HTERT RPE-1 (cell line): Measurements from ENCODE around the gene FRY.

ENCODE experiments used
- in situ Hi-C: fragments of 300-500 bp; cut with MboI; formaldehyde crosslinking; loops from 4 replicates; pipeline ENCODE4 v1.14.3; 2020; ENCODE audit warnings: low sequenced_read_pairs

The FRY gene

DNA sequence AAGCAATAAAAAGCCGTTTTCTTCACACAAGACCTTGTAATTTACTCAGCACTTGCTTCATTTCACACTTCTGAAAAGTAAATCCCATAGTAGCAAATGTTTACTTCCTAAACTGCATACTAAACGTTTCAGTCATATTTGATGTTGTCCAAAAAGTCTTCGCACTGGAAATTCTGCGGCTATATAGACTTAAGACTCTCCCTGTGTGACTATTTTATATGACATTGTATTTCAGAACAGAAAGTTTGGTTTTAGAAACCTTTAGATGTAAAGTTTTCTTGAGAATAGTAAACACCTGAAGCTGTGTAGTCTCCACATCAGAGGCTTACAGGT, 254.0 kb downstream of the FRY start:
- in situ Hi-C loops = no loop called here

DNA sequence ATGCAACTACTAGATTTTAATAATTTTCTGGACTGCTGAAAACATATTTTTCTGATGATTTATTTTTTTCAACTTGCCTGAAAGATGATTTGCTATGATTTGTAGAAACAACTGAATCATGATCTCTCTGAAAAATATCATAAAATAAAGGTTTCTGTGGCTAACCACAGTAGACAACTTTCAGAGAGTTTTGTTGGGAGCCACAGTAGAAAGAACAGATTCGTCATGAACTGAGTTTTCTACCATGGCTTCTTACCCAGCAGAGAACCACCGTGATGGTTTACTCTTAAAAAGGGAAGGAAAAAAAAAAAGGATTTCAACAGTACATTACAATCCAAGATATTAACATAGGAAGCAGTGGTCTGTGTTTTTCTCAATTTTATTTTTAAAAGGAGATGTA, 265.6 kb downstream of the FRY start:
- in situ Hi-C loops = no loop called here

DNA sequence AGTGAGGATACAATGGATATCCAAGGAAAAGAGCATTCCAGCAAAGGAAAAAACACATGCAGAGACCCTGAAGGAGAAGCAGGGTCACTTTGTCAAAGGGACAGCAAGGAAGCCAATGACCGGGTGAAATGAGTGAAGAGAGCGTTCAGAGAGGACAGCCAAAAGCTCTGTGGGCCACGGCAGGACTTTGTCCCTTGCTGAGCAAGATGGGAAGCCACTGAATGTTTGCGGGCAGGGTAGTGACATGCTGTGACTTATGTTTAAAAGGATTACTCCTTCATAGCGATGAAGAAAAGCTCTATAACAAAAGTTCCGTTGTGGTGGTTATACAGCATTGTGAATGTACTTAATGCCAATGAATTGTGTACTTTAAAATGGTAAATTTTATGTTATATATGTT, 267.1 kb downstream of the FRY start:
- in situ Hi-C loops = no loop called here

DNA sequence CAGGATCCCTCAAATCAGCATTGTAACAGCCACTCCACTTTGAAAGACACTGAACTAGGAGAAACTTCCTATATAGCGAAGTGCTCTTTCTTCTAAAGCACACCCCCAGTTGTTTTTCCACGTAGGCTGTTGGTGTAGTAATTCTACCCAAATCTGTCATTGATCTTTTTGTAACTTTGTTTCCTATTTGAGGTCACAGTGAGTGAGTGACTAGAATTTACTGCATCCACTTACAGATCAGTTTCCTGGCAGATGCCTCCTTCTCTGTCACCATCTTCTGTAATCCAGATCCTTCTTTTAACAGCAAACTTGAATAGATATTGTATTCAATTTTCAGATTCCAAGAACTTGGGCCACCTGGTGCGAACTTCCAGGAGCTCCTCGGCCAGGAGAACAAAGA, 268.3 kb downstream of the FRY start:
- in situ Hi-C loops = no loop called here

DNA sequence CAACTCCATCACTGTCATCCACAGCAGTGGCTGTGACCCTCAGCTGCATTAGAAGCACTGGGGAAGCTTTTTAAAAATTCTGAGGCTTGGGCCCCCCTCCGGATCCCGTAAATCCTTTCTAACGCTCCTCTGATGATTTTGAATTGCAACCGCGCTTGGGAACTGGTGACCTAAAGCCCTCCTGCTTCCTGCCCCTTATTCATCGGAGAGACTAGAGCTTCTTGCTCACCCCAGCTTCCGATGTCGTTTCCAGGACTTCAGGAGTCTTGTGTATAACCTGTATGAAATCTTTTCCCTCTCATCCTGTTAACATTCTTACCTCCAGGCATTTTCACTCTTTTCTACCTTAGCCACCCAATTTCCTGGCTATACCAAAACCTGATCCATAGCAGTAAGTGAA, 268.8 kb downstream of the FRY start:
- in situ Hi-C loops = no loop called here

DNA sequence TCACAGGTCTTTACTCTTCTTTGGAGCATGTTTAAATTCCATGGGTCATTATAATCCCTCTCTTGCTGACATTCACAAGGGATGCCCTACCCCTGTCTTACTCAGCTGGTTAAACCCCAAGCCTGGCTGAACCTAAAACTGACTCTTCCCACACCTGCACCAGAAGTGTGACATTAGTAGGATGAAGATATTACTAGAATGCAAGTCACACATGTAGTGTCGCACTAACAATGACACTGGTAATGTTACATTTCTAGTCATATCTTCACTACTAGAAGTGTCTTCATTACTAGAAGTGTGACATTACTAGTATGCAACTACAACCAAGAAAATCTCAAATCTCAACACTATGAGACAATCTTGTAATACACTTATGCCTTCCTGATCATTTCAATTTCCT, 269.3 kb downstream of the FRY start:
- in situ Hi-C loops = no loop called here

DNA sequence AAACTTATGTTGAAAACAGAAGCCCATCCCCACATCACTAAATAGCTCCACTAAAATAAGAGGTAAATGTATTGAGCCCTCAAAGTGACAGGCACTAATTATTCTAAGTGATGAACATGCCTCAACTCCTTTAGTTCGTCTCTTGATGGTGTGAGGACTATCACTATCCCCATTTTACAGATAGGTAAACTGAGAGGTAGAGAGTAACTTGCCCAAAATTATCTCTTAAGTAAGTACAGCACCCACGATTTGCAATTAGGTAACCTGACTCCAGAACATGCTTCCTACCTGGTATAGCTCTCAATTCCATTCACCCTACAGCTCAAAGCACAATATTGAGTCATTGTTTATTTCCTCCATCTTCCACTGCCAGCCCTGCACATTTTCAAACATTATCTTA, 270.9 kb downstream of the FRY start:
- in situ Hi-C loops = no loop called here

DNA sequence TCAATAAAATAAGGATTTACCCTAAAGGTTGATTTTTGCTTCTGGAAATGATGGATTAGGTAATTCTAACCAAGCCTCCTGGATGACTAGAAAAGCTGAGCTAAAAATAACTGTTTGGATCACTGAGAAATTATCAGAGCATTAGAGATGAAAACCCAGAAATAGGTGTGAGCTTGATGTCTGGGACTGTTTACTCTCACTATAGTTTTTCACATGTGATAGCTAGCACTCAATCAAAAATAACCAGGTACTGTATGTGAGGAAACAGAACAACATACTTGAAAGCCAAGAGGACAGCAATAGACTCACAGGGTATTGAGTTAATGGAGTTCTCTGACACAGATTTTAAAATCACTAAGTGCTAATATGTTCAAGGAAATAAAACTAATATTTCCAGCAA, 274.1 kb downstream of the FRY start:
- in situ Hi-C loops = no loop called here

DNA sequence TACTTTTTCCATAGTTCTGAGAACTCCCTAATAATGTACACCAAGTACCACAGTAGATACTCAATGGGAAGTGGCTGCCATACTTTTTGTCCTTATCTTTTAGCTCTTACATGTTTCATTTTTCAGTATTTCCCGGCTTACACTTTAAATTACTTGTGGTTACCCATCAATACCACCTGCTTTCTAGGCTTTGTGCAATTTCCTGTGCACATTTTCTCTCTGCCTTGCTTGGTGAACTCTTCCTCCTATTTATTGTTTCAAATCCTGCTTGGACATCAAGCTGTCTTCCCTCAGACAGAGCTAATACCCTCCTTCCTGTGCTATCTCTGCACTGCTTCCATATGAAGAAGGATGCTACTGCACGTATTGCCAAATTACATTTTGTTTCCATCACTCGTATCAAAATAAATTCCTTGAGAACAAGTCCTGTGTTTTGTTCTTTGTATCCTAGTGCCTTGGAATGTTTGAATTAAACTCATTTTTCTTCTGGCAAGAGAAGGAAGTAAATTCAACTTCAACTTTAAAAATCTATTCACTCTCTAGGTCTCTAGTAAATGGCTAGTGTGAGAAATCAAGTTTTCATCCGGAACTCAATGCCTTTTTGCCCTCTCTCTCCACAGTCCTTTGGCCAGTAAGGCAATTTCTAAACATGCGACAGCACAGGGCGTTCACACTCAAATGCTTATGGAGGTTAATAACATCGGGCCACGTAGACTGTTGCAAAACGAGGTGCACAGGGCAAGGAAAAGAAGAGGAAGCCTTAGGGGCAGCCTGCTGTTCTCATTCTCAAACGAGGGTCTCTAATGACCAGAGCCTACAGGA, 277.9 kb downstream of the FRY start:
- in situ Hi-C loops = no loop called here

DNA sequence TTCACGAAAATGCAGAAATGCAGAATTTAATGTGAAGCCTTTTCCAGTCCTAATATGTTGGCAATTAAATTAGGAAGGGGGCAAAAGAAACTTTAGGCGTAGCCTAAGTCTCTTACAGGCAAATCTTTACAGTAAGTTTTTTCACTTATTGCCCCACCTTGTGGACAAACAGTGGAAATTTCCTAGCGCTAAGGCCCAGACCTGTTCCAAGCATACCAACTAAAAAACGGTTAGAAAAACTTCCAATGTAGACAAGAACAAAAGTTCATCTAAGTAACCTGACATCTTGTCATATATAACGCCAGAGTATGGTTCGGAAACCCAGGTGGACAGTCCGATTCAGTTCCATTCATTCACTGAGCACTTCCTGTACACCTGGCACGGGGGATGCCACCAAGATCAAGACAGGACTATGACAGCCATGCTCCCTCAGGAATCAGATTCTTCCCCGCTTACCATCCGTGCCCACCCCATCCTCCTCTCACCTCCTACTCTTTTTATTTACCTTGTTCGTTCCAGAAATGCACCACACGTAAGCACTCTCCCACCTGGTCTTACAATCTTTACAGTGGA, 278.6 kb downstream of the FRY start:
- in situ Hi-C loops = no loop called here

DNA sequence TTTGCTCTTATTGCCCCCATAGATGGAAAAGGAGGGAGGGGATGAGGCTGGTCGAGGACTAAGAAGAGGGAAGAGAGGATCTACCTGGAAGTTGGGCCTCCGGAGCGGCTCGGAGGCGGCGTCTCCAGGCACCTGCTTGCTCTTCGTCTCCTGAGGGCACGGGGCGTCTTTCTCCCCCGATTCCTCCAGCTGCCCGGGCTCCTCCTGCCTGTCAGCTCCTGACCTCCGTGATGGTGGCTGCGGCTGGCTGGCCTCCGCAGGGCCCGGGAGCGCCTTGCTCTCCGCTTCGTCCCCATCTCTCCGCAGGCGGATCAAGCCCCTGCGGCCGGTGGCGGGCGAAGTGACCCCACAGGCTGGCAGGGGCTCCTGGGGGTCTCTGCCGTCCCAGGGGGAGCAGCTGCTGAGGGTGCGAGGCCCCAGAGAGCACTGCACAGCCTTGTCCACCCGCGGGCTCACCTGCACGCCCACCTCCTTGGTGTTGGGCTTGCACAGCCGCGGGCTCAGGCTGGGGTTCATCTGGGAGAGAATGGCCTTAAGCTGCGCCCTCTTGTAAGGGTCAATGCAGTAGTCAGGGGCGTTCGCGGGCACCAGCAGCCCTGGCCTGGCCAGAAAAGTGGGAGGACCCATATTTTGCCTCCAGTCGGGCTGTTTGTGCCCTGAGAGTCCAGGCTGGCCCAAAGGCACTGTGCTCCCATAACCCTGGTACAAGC, 279.8 kb downstream of the FRY start:
- in situ Hi-C loops = no loop called here

DNA sequence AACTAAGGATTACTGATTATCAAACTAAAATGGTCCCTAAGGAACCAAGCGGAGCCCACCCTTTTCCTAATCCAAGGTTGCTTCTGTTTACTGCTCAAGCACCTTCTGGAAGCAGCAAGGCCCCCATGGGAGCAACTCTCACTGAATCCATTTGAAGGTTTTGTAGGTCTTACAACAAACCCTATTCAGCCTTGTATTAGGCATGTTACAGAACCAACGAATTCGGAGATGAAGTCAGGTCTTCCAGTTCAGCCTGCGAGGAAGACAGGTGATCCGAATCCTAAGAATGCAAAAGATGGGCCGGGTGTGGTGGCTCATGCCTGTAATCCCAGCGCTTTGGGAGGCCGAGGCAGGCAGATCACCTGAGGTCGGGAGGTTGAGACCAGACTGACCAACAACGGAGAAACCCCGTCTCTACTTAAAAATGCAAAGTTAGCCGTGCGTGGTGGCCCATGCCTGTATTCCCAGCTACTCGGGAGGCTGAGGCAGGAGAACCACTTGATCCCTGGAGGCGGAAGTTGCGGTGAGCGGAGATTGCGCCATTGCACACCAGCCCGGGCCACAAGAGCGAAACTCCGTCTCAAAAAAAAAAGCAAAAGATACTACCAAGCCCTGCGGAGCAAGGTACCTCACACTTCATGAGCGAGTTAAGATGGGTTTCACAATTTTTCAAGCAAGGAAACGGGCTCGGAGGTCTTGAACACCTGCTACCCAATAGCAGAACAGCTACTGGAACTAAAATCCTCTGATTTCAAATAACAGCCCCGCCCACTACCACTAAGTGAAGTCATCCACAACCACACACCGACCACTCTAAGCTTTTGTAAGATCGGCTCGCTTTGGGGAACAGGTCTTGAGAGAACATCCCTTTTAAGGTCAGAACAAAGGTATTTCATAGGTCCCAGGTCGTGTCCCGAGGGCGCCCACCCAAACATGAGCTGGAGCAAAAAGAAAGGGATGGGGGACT, 283.0 kb downstream of the FRY start:
- in situ Hi-C loops = no loop called here

DNA sequence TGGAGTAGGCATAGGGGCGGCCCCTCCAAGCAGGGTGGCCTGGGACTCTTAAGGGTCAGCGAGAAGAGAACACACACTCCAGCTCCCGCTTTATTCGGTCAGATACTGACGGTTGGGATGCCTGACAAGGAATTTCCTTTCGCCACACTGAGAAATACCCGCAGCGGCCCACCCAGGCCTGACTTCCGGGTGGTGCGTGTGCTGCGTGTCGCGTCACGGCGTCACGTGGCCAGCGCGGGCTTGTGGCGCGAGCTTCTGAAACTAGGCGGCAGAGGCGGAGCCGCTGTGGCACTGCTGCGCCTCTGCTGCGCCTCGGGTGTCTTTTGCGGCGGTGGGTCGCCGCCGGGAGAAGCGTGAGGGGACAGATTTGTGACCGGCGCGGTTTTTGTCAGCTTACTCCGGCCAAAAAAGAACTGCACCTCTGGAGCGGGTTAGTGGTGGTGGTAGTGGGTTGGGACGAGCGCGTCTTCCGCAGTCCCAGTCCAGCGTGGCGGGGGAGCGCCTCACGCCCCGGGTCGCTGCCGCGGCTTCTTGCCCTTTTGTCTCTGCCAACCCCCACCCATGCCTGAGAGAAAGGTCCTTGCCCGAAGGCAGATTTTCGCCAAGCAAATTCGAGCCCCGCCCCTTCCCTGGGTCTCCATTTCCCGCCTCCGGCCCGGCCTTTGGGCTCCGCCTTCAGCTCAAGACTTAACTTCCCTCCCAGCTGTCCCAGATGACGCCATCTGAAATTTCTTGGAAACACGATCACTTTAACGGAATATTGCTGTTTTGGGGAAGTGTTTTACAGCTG, 283.9 kb downstream of the FRY start, which contains the start of the genes BRCA2 and ZAR1L:
Gene BRCA2 (plus strand): TSS at position 271 of the 790 bp plus-strand sequence. CDS start 953 bp downstream, outside the sequence.
Gene ZAR1L (minus strand): TSS at position 126 of the 790 bp plus-strand sequence. CDS start 3,438 bp downstream, outside the sequence.
- in situ Hi-C loops = no loop called here

DNA sequence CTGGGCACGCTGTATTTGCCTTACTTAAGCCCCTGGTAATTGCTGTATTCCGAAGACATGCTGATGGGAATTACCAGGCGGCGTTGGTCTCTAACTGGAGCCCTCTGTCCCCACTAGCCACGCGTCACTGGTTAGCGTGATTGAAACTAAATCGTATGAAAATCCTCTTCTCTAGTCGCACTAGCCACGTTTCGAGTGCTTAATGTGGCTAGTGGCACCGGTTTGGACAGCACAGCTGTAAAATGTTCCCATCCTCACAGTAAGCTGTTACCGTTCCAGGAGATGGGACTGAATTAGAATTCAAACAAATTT, 284.4 kb downstream of the FRY start:
- in situ Hi-C loops = no loop called here

DNA sequence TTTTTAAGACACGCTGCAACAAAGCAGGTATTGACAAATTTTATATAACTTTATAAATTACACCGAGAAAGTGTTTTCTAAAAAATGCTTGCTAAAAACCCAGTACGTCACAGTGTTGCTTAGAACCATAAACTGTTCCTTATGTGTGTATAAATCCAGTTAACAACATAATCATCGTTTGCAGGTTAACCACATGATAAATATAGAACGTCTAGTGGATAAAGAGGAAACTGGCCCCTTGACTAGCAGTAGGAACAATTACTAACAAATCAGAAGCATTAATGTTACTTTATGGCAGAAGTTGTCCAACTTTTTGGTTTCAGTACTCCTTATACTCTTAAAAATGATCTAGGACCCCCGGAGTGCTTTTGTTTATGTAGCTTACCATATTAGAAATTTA, 284.9 kb downstream of the FRY start:
- in situ Hi-C loops = no loop called here

DNA sequence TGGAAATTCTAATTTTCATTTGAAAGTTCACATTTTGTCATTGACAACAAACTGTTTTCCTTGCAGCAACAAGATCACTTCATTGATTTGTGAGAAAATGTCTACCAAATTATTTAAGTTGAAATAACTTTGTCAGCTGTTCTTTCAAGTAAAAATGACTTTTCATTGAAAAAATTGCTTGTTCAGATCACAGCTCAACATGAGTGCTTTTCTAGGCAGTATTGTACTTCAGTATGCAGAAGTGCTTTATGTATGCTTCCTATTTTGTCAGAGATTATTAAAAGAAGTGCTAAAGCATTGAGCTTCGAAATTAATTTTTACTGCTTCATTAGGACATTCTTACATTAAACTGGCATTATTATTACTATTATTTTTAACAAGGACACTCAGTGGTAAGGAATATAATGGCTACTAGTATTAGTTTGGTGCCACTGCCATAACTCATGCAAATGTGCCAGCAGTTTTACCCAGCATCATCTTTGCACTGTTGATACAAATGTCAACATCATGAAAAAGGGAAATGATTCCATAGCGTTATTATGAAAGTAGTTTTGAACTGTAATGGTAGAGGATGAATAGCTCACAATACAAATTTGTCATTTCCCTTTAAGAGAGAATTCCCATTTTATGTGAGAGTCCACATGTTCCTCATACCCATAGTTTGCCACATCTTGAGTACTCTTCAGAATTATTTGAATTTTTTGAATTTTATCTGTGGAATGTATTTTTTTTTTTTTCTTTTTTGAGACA, 286.3 kb downstream of the FRY start:
- in situ Hi-C loops = no loop called here

DNA sequence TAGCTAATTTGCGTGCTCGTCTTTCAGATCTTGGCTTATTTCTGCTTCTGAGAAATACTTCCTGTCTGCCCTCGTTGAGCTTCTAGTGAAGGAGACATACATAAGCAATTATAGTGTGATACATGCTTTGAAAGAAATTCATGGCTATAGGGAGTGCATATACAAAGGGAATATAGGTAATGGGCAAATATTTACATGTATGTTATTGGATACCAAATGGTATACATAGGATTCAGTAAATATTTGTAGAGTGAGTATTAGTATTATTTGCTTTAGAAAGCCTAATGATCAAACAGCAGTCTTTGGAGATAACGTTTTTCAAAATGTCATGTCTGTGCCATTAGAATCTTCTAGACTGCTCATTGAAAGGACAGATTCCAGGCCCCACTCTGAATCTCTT, 289.0 kb downstream of the FRY start:
- in situ Hi-C loops = no loop called here

DNA sequence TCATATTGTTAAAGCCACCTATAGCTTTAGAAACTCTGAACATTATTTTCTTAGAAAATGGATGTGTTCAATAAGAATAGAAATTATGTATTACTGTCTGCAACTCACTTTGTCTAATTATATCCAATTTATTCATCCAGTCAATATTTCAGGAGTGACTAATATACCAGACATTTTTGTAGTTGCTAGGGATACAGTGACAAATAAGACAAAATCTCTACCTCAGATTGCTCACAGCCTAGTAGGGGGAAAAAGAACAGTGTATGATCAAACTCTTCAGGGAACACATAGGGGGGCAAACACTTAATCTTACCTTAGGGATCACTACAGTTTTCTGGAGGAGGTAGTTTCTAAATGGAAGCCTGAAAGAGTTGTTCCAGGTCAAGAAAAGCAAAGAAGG, 292.3 kb downstream of the FRY start:
- in situ Hi-C loops = no loop called here

DNA sequence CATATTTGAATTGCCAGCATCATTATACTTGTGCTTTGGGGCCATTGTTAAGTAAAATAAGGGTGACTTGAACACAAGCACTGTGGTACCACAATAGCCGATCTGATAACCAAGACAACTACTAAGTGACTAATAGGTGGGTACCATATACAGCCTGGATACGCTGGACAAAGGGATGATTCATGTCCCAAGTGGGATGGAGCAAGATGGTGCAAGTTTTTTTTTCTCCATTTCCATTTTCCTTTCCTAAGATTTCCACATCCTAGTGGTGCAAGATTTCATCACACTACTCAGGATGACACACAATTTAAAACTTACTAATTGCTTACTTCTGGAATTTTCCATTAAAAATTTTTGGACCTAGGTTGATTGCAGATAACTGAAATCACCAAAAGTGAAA, 298.9 kb downstream of the FRY start:
- in situ Hi-C loops = no loop called here

DNA sequence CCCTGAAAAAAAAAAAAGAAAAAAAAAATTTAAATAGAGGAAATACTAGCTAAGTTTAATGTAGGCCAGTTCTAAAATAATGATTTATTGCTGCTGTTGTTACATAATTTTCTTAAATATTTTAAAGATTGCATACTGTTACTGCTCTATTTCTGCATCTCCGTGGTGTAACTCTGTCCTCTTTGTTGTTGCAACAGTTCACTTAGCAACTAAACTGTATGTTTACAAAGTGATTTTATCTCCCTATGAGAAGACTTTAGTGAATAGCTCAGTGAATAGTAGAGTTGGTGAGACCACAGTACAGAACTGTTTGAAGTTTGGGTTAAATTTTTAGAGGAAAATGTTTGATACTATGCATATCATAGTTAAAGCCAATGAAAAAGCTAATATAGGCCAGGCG, 303.1 kb downstream of the FRY start:
- in situ Hi-C loops = no loop called here
